Prostate gland (tissue), 2 donors: ENCODE measurements around the gene TLE2.

ENCODE experiments used
- POLR2A ChIP-seq: fragments of 450-650 bp; IDR thresholded peaks from one replicate; pipeline ENCODE4 v1.6.1; 2016; ENCODE audit warnings: antibody characterized with exemption, mild to moderate bottlenecking
- TF ChIP-seq, protein P1 (sequence below), 4 experiments: fragments of 200-600 bp in 2 of 4; fragments of 450-650 bp in 2 of 4; sonication (generic) in 2 of 4; IDR thresholded peaks; 1 replicate in 3 of 4; 2 replicates in 1 of 4; pipeline ENCODE4 v1.5.1; 2016 to 2019; ENCODE audit warnings: antibody characterized with exemption in 4 of 4, mild to moderate bottlenecking in 2 of 4, moderate library complexity in 2 of 4

DNA sequence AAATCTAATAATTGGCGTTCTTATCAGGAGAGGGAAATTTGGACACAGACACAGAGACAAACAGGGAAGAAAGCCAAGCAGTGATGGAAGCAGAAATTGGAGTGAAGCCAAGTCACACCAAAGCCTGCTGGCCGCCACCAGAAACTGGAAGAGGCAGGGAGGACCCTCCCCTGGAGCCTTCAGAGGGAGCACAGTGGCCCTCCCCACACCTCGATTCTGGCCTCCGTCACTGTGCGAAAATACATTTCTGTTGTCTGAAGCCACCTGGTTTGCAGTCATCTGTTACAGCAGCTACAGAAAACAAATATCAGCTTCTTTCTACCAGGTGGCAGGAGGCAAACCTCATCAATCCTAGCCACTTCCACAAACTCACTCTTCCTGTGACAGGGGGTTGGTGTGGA, 60.0 kb downstream of the TLE2 start:
- no peak for TF ChIP-seq POLR2A
- TF ChIP-seq, protein P1, sequence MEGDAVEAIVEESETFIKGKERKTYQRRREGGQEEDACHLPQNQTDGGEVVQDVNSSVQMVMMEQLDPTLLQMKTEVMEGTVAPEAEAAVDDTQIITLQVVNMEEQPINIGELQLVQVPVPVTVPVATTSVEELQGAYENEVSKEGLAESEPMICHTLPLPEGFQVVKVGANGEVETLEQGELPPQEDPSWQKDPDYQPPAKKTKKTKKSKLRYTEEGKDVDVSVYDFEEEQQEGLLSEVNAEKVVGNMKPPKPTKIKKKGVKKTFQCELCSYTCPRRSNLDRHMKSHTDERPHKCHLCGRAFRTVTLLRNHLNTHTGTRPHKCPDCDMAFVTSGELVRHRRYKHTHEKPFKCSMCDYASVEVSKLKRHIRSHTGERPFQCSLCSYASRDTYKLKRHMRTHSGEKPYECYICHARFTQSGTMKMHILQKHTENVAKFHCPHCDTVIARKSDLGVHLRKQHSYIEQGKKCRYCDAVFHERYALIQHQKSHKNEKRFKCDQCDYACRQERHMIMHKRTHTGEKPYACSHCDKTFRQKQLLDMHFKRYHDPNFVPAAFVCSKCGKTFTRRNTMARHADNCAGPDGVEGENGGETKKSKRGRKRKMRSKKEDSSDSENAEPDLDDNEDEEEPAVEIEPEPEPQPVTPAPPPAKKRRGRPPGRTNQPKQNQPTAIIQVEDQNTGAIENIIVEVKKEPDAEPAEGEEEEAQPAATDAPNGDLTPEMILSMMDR (IDR thresholded peaks at IDR 0.05): peak in 1 of 4 experiments; percentile 18
